KMS-11 (cell line): ENCODE measurements around the gene ADD3.

ENCODE experiments used
- H2AFZ ChIP-seq: fragments of 200-600 bp; sonication (generic); 2 replicates; pipeline ENCODE4 v1.6.1; 2016; ENCODE audit warnings: antibody characterized with exemption, mixed run types, low read depth
- H3K27ac ChIP-seq: fragments of 200-600 bp; sonication (generic); 2 replicates; pipeline ENCODE4 v1.6.1; 2016; ENCODE audit warnings: mild to moderate bottlenecking, mixed run types
- H3K27me3 ChIP-seq: fragments of 200-600 bp; sonication (generic); 2 replicates; pipeline ENCODE4 v1.6.1; 2017; ENCODE audit warnings: mild to moderate bottlenecking, low read depth, mixed run types, moderate library complexity; ENCODE audit not compliant: insufficient read depth
- H3K36me3 ChIP-seq: fragments of 200-600 bp; sonication (generic); 2 replicates; pipeline ENCODE4 v1.6.1; 2017; ENCODE audit warnings: mild to moderate bottlenecking, mixed run types; ENCODE audit not compliant: insufficient read depth
- H3K4me1 ChIP-seq: fragments of 200-600 bp; sonication (generic); 2 replicates; pipeline ENCODE4 v1.6.1; 2016; ENCODE audit warnings: mild to moderate bottlenecking, low read depth, mixed run types; ENCODE audit not compliant: poor library complexity, severe bottlenecking
- H3K4me2 ChIP-seq: fragments of 200-600 bp; sonication (generic); 2 replicates; pipeline ENCODE4 v1.7.0; 2016; ENCODE audit warnings: mild to moderate bottlenecking, mixed run types
- H3K4me3 ChIP-seq: fragments of 200-600 bp; sonication (generic); IDR thresholded peaks from 2 replicates; pipeline ENCODE4 v1.6.1; 2017; ENCODE audit warnings: low read depth, low read length, mixed read lengths; ENCODE audit not compliant: insufficient read depth
- H3K79me2 ChIP-seq: fragments of 200-600 bp; sonication (generic); 2 replicates; pipeline ENCODE4 v1.6.1; 2016; ENCODE audit warnings: low read depth, mixed run types; ENCODE audit not compliant: insufficient read depth
- H3K9ac ChIP-seq: fragments of 200-600 bp; sonication (generic); 2 replicates; pipeline ENCODE4 v1.6.1; 2016; ENCODE audit warnings: mild to moderate bottlenecking, mixed run types
- H4K20me1 ChIP-seq: fragments of 200-600 bp; sonication (generic); 2 replicates; pipeline ENCODE4 v1.6.1; 2016; ENCODE audit warnings: mild to moderate bottlenecking, mixed run types; ENCODE audit not compliant: insufficient read depth
- TF ChIP-seq, protein P1 (sequence below): fragments of 200-600 bp; sonication (generic); conservative IDR thresholded peaks from 2 replicates; pipeline ENCODE4 v1.6.1; 2017; ENCODE audit warnings: low read depth, mild to moderate bottlenecking, antibody characterized with exemption, low read length, moderate library complexity, mixed read lengths

Gene ADD3

DNA sequence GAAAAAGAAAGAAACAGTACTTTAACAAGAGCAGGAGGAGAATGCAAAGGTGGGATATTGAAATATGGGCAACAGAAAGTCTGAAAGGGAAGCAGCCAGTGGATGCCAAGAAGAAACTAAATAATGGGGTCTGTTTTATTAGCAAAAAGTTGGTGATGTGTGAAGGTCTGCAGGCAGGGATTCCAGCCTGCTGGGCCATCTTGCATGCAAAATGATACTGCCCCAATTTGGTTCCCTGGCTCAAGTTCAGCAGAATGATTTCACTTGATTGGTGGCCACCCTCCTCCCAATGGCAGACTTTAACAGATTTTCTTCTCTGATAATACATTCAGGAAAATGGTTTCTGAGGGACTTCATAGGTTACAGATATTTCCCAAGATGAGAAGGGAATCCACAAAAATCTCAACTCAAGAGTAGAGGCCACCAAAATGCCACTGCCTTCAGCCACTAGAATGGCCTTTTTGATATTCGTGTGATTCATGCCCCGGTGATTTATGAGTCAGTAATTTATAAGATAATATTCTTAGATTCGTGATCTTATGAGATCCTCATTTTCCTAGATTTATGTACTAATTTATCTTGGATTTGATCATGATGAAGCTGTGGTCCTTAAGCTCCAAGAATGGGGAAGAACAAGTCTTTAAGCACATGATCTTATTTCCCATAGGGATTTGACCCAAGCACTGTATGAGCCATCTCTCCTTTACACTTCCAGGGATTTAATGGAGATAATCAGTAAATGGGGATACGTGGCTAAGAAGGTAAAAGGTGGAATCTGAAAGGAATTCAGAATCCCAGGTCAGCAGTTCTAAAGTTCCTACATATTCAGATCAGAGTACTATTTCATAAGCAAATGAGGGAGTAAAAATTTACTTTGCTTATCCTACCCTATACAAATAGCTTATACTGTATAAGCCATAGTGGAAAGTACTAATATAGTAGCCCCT, 32.3 kb upstream of the ADD3 start:
- TF ChIP-seq, protein P1, sequence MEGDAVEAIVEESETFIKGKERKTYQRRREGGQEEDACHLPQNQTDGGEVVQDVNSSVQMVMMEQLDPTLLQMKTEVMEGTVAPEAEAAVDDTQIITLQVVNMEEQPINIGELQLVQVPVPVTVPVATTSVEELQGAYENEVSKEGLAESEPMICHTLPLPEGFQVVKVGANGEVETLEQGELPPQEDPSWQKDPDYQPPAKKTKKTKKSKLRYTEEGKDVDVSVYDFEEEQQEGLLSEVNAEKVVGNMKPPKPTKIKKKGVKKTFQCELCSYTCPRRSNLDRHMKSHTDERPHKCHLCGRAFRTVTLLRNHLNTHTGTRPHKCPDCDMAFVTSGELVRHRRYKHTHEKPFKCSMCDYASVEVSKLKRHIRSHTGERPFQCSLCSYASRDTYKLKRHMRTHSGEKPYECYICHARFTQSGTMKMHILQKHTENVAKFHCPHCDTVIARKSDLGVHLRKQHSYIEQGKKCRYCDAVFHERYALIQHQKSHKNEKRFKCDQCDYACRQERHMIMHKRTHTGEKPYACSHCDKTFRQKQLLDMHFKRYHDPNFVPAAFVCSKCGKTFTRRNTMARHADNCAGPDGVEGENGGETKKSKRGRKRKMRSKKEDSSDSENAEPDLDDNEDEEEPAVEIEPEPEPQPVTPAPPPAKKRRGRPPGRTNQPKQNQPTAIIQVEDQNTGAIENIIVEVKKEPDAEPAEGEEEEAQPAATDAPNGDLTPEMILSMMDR, result no peak
- Histone ChIP-seq H3K27me3 (no peaks in the 10 kb centered on the region), H3K4me2 (no peak overlapping the region), H3K4me1 (peaks cover 5% of the 10 kb centered on the region), H4K20me1 (no peaks in the 10 kb centered on the region), H3K79me2 (no peaks in the 10 kb centered on the region), H3K9ac (no peak overlapping the region), H3K27ac (no peak overlapping the region), H2AFZ (no peak overlapping the region), H3K4me3 (no peak overlapping the region), H3K36me3 (no peaks in the 10 kb centered on the region)

DNA sequence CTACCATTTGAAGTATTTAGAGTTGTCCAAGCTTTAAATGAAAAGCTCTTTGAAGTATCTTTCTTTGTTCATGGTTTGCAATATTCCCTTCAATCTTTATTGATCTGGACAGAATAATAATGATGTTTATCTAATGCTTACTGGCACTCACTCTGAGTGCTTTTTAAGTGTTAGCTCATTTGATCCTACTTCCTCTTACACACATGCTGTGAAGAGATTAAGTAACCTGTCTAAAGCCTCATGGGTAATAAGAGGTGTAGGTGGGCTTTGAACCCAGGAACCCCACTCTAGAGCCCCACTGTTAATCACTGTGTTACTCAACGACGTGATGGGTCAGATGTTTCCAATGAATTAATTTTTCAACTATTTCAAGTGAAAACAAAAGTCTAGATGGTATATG, 31.1 kb upstream of the ADD3 start:
- no peak overlapping the region for H3K27ac ChIP-seq

DNA sequence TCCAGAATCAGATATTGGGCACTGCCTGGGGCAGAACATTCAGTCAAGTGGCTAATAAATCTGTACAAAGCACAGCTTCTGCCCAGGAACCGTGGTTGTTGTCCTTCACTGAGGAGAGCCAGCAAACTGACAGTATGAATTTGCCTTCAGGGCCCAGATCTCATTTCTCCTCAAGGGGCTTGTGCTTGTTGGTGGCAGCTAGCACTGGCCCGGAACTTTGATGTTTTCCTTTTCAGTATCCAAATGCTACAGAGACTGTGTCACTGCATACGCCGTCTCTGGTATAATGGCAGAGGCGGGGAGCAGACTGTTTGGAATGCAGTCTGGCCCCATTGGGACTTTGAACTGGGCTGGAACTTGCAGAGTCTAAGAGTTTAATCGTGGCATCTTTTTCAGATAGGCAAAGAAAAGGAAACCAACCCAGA, 30.4 kb upstream of the ADD3 start:
- Histone ChIP-seq H3K36me3 (no peaks in the 10 kb centered on the region), H2AFZ (no peak overlapping the region), H3K27me3 (no peaks in the 10 kb centered on the region), H3K9ac (no peak overlapping the region), H3K4me2 (no peak overlapping the region), H3K4me3 (no peak overlapping the region), H3K27ac (no peak overlapping the region), H3K79me2 (no peaks in the 10 kb centered on the region), H3K4me1 (peaks cover 5% of the 10 kb centered on the region), H4K20me1 (no peaks in the 10 kb centered on the region)
- TF ChIP-seq, protein P1, result no peak

More for the DNA sequence above, 31.1 kb upstream of the ADD3 start:
- H3K4me3 ChIP-seq, result no peak overlapping the region
- peaks cover 5% of the 10 kb centered on the region for H3K4me1 ChIP-seq
- no peak overlapping the region for H3K9ac ChIP-seq
- H3K36me3 ChIP-seq, result no peaks in the 10 kb centered on the region
- TF ChIP-seq, protein P1, result no peak
- no peaks in the 10 kb centered on the region for H3K79me2 ChIP-seq
- H3K27me3 ChIP-seq, result no peaks in the 10 kb centered on the region
- H4K20me1 ChIP-seq, result no peaks in the 10 kb centered on the region
- no peak overlapping the region for H3K4me2 ChIP-seq
- no peak overlapping the region for H2AFZ ChIP-seq

DNA sequence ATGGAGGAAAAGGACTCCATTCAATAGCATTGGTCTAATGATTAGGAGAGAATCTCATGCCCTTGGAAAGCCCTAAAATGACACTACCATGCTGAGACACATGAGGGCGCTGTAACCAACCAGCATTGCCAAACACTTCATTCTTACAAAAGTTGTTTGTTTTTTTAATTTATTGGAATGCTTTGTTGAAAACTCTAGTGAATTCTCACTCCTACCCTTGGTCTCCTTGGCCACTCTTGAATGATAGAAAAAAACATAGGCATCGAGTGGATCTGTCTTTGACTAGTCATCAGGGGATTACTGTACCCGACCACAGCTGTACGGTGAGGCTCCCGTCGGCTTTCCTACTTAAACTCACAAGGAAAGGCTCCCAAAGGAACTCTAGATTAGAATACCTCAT, 29.3 kb upstream of the ADD3 start:
- Histone ChIP-seq H3K9ac (no peak overlapping the region), H3K4me3 (no peak overlapping the region), H4K20me1 (no peaks in the 10 kb centered on the region), H3K4me1 (peaks cover 5% of the 10 kb centered on the region), H2AFZ (no peak overlapping the region), H3K36me3 (no peaks in the 10 kb centered on the region), H3K79me2 (no peaks in the 10 kb centered on the region), H3K4me2 (no peak overlapping the region), H3K27me3 (no peaks in the 10 kb centered on the region), H3K27ac (no peak overlapping the region)
- TF ChIP-seq, protein P1, result peak; percentile 91
